ENCODE results near the gene RPL10. TPM values are rescaled to one million over a fixed set of nuclear protein-coding genes. Genes with fewer than 3 reads are reported as not detected.
A peak's percentile ranks its signal among the peaks of the same experiment; 100 is the strongest.

RPL10 gene
- total and polyA plus RNA-seq, 9 of the 15 experiments (the other 6 are each of a cell fraction or from before 2014, with no cell fraction given) = 3,774 to 7,600 (median 5,014) TPM

DNA sequence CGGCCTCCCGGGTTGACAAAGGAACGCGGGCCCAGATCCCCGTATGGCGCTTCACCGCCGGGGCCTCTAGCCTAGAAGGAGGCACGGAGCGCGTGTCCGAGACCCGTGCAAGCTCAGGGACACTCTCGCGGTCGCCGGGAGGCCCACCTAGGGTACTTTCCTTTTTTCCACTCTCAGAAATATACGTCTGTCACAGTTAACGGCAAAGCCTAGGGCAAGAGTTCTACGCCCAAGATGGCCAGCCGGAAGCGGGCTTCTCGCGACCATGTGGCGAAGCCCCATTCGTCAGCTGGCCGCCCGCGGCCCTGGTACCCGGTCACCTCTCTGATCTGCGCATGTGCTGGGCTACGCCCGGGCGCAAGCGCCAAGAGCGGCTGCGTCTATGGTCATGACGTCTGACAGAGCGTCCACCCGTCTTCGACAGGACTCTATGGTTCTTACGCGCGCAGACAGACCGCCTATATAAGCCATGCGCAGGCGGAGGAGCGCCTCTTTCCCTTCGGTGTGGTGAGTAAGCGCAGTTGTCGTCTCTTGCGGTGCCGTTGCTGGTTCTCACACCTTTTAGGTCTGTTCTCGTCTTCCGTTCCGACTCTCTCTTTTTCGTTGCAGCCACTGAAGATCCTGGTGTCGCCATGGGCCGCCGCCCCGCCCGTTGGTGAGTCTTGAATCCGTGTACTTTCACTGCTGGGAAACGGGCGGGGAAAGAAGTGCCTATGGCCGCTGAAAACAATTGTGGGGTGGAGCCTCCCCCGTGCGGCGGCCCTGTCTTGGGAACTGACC is at the start of gene RPL10 (continued):
- no peak for TF ChIP-seq TEAD2 (tag; IDR thresholded peaks at IDR 0.05)
- TF ChIP-seq, protein P1, sequence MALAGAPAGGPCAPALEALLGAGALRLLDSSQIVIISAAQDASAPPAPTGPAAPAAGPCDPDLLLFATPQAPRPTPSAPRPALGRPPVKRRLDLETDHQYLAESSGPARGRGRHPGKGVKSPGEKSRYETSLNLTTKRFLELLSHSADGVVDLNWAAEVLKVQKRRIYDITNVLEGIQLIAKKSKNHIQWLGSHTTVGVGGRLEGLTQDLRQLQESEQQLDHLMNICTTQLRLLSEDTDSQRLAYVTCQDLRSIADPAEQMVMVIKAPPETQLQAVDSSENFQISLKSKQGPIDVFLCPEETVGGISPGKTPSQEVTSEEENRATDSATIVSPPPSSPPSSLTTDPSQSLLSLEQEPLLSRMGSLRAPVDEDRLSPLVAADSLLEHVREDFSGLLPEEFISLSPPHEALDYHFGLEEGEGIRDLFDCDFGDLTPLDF (CRISPR knock-in tag; IDR thresholded peaks at IDR 0.05) = 0 out of 2 replicates have a peak, but pooled peaks have one; percentile 27
- TF ChIP-seq KLF6 (CRISPR knock-in tag; IDR thresholded peaks at IDR 0.05; ENCODE audit: borderline replicate concordance) = no peak
- TF ChIP-seq HDAC3 (IDR thresholded peaks at IDR 0.05; ENCODE audit: borderline replicate concordance, partially characterized antibody) = no peak
- no peak for TF ChIP-seq HOXB6 (CRISPR knock-in tag; IDR thresholded peaks at IDR 0.05; ENCODE audit: borderline replicate concordance)
- TF ChIP-seq POLR2AphosphoS5 (IDR thresholded peaks at IDR 0.05; ENCODE audit: control insufficient read depth, insufficient read depth, low read depth, low read length) = peak; percentile 99
- TF ChIP-seq ZNF217 (CRISPR knock-in tag; IDR thresholded peaks at IDR 0.05) = no peak
- TF ChIP-seq BCL6 (CRISPR knock-in tag; IDR thresholded peaks at IDR 0.05) = no peak
- TF ChIP-seq PURB (CRISPR knock-in tag; IDR thresholded peaks at IDR 0.05; ENCODE audit: low read depth) = no peak
- TF ChIP-seq MEF2D (tag; conservative IDR thresholded peaks at IDR 0.05; ENCODE audit: low read depth) = no peak
- no peak for TF ChIP-seq CHD4 (IDR thresholded peaks at IDR 0.05; ENCODE audit: insufficient read depth, insufficient replicate concordance, low read depth, low read length, poor library complexity, severe bottlenecking)
- no peak for TF ChIP-seq CBFA2T3 (IDR thresholded peaks at IDR 0.05)
- TF ChIP-seq ESRRB (CRISPR knock-in tag; IDR thresholded peaks at IDR 0.05; ENCODE audit: borderline replicate concordance) = no peak
- TF ChIP-seq GATA2 (CRISPR knock-in tag; IDR thresholded peaks at IDR 0.05) = no peak
- TF ChIP-seq MYBL2 (IDR thresholded peaks at IDR 0.05; ENCODE audit: low read depth) = no peak
- TF ChIP-seq MYBL2 (CRISPR knock-in tag; IDR thresholded peaks at IDR 0.05; ENCODE audit: borderline replicate concordance) = no peak
- TF ChIP-seq, protein P2, sequence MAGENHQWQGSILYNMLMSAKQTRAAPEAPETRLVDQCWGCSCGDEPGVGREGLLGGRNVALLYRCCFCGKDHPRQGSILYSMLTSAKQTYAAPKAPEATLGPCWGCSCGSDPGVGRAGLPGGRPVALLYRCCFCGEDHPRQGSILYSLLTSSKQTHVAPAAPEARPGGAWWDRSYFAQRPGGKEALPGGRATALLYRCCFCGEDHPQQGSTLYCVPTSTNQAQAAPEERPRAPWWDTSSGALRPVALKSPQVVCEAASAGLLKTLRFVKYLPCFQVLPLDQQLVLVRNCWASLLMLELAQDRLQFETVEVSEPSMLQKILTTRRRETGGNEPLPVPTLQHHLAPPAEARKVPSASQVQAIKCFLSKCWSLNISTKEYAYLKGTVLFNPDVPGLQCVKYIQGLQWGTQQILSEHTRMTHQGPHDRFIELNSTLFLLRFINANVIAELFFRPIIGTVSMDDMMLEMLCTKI (IDR thresholded peaks at IDR 0.05; ENCODE audit: partially characterized antibody) = no peak
- TF ChIP-seq RFX7 (CRISPR knock-in tag; IDR thresholded peaks at IDR 0.05) = no peak
- no peak for TF ChIP-seq ZNF408 (CRISPR knock-in tag; IDR thresholded peaks at IDR 0.05; ENCODE audit: low read depth)
- TF ChIP-seq, protein P3, sequence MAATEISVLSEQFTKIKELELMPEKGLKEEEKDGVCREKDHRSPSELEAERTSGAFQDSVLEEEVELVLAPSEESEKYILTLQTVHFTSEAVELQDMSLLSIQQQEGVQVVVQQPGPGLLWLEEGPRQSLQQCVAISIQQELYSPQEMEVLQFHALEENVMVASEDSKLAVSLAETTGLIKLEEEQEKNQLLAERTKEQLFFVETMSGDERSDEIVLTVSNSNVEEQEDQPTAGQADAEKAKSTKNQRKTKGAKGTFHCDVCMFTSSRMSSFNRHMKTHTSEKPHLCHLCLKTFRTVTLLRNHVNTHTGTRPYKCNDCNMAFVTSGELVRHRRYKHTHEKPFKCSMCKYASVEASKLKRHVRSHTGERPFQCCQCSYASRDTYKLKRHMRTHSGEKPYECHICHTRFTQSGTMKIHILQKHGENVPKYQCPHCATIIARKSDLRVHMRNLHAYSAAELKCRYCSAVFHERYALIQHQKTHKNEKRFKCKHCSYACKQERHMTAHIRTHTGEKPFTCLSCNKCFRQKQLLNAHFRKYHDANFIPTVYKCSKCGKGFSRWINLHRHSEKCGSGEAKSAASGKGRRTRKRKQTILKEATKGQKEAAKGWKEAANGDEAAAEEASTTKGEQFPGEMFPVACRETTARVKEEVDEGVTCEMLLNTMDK (IDR thresholded peaks at IDR 0.05; ENCODE audit: borderline replicate concordance, insufficient read depth, low read depth, low read length, poor library complexity, severe bottlenecking) = peak; percentile 59
- TF ChIP-seq ZNF274 (IDR thresholded peaks at IDR 0.05; ENCODE audit: borderline replicate concordance, low read depth, low read length) = no peak
- no peak for TF ChIP-seq RBM22 (IDR thresholded peaks at IDR 0.05; ENCODE audit: low read depth, low read length, poor library complexity, severe bottlenecking)
- peak; percentile 91 for TF ChIP-seq L3MBTL2 (IDR thresholded peaks at IDR 0.05)
- TF ChIP-seq PTTG1 (tag; IDR thresholded peaks at IDR 0.05; ENCODE audit: low read depth) = no peak
- TF ChIP-seq PRMT5 (CRISPR knock-in tag; IDR thresholded peaks at IDR 0.05) = no peak

Data from K562 (cell line).